ENCODE measurements around the gene SMYD1.

The SMYD1 gene

DNA sequence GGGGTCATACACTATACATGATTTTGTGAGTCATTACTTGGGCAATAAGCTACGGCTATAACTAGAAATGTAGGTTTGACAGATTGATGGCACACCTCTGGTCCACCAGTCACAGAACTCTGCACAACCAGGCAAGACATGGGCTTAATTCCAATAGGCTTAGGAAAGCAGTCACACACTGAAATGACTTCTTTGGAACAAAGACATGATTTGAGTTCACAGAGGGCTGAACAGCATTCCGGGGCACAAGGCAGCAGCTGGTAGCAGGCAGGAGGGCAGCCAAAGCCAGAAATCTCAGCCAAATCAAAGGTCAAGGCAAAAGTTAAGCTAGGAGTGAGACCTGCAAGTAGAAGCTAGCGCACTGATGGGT, 32.8 kb downstream of the SMYD1 start (continued):
- TF ChIP-seq PPARA (CRISPR knock-in tag; IDR thresholded peaks at IDR 0.05; ENCODE audit: borderline replicate concordance) (no peak), ZNF8 (CRISPR knock-in tag; IDR thresholded peaks at IDR 0.05) (no peak), CSDC2 (CRISPR knock-in tag; IDR thresholded peaks at IDR 0.05) (no peak), OSR1 (CRISPR knock-in tag; IDR thresholded peaks at IDR 0.05) (no peak), ZNF565 (CRISPR knock-in tag; conservative IDR thresholded peaks at IDR 0.05; ENCODE audit: low read depth) (no peak), SNAI2 (CRISPR knock-in tag; IDR thresholded peaks at IDR 0.05) (no peak)

DNA sequence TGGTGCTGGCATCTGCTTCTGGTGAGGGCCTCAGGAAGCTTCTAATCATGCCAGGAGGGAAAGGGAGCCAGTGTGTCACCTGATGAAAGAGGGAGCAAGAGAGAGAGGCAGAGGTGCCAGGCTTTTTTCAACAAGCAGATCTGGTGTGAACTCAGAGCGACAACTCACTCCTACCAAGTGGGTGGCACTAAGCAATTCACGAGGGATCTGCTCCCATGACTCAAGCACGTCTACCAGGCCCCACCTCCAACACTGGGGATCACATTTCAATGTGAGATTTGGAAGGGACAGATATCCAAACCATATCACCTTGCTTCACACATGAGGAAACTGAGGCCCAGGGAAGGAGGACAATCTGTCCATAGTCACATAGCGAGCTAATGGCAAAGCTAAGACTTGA, 41.2 kb downstream of the SMYD1 start:
- no peak for ATAC-seq
- TF ChIP-seq PPARA (CRISPR knock-in tag; IDR thresholded peaks at IDR 0.05; ENCODE audit: borderline replicate concordance) (no peak), ISL1 (CRISPR knock-in tag; IDR thresholded peaks at IDR 0.05) (no peak), ZC3H10 (CRISPR knock-in tag; IDR thresholded peaks at IDR 0.05) (no peak), ZNF565 (CRISPR knock-in tag; conservative IDR thresholded peaks at IDR 0.05; ENCODE audit: low read depth) (no peak), ZFP30 (CRISPR knock-in tag; IDR thresholded peaks at IDR 0.05) (no peak), ZNF70 (CRISPR knock-in tag; IDR thresholded peaks at IDR 0.05) (no peak), ZNF8 (CRISPR knock-in tag; IDR thresholded peaks at IDR 0.05) (no peak), TOX (CRISPR knock-in tag; IDR thresholded peaks at IDR 0.05; ENCODE audit: borderline replicate concordance) (no peak), TCF4 (CRISPR knock-in tag; IDR thresholded peaks at IDR 0.05; ENCODE audit: borderline replicate concordance) (no peak), ZFP3 (CRISPR knock-in tag; IDR thresholded peaks at IDR 0.05) (no peak), GLIS3 (CRISPR knock-in tag; IDR thresholded peaks at IDR 0.05) (no peak)
- TF ChIP-seq, protein P1, sequence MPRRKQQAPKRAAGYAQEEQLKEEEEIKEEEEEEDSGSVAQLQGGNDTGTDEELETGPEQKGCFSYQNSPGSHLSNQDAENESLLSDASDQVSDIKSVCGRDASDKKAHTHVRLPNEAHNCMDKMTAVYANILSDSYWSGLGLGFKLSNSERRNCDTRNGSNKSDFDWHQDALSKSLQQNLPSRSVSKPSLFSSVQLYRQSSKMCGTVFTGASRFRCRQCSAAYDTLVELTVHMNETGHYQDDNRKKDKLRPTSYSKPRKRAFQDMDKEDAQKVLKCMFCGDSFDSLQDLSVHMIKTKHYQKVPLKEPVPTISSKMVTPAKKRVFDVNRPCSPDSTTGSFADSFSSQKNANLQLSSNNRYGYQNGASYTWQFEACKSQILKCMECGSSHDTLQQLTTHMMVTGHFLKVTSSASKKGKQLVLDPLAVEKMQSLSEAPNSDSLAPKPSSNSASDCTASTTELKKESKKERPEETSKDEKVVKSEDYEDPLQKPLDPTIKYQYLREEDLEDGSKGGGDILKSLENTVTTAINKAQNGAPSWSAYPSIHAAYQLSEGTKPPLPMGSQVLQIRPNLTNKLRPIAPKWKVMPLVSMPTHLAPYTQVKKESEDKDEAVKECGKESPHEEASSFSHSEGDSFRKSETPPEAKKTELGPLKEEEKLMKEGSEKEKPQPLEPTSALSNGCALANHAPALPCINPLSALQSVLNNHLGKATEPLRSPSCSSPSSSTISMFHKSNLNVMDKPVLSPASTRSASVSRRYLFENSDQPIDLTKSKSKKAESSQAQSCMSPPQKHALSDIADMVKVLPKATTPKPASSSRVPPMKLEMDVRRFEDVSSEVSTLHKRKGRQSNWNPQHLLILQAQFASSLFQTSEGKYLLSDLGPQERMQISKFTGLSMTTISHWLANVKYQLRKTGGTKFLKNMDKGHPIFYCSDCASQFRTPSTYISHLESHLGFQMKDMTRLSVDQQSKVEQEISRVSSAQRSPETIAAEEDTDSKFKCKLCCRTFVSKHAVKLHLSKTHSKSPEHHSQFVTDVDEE (CRISPR knock-in tag; IDR thresholded peaks at IDR 0.05) = no peak
- TF ChIP-seq, protein P2, sequence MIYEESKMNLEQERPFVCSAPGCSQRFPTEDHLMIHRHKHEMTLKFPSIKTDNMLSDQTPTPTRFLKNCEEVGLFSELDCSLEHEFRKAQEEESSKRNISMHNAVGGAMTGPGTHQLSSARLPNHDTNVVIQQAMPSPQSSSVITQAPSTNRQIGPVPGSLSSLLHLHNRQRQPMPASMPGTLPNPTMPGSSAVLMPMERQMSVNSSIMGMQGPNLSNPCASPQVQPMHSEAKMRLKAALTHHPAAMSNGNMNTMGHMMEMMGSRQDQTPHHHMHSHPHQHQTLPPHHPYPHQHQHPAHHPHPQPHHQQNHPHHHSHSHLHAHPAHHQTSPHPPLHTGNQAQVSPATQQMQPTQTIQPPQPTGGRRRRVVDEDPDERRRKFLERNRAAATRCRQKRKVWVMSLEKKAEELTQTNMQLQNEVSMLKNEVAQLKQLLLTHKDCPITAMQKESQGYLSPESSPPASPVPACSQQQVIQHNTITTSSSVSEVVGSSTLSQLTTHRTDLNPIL (CRISPR knock-in tag; IDR thresholded peaks at IDR 0.05; ENCODE audit: low read depth) = no peak
- TF ChIP-seq, protein P3, sequence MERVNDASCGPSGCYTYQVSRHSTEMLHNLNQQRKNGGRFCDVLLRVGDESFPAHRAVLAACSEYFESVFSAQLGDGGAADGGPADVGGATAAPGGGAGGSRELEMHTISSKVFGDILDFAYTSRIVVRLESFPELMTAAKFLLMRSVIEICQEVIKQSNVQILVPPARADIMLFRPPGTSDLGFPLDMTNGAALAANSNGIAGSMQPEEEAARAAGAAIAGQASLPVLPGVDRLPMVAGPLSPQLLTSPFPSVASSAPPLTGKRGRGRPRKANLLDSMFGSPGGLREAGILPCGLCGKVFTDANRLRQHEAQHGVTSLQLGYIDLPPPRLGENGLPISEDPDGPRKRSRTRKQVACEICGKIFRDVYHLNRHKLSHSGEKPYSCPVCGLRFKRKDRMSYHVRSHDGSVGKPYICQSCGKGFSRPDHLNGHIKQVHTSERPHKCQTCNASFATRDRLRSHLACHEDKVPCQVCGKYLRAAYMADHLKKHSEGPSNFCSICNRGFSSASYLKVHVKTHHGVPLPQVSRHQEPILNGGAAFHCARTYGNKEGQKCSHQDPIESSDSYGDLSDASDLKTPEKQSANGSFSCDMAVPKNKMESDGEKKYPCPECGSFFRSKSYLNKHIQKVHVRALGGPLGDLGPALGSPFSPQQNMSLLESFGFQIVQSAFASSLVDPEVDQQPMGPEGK (CRISPR knock-in tag; IDR thresholded peaks at IDR 0.05; ENCODE audit: borderline replicate concordance) = no peak
- TF ChIP-seq, protein P4, sequence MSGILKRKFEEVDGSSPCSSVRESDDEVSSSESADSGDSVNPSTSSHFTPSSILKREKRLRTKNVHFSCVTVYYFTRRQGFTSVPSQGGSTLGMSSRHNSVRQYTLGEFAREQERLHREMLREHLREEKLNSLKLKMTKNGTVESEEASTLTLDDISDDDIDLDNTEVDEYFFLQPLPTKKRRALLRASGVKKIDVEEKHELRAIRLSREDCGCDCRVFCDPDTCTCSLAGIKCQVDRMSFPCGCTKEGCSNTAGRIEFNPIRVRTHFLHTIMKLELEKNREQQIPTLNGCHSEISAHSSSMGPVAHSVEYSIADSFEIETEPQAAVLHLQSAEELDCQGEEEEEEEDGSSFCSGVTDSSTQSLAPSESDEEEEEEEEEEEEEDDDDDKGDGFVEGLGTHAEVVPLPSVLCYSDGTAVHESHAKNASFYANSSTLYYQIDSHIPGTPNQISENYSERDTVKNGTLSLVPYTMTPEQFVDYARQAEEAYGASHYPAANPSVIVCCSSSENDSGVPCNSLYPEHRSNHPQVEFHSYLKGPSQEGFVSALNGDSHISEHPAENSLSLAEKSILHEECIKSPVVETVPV (CRISPR knock-in tag; IDR thresholded peaks at IDR 0.05) = no peak
- TF ChIP-seq, protein P5, sequence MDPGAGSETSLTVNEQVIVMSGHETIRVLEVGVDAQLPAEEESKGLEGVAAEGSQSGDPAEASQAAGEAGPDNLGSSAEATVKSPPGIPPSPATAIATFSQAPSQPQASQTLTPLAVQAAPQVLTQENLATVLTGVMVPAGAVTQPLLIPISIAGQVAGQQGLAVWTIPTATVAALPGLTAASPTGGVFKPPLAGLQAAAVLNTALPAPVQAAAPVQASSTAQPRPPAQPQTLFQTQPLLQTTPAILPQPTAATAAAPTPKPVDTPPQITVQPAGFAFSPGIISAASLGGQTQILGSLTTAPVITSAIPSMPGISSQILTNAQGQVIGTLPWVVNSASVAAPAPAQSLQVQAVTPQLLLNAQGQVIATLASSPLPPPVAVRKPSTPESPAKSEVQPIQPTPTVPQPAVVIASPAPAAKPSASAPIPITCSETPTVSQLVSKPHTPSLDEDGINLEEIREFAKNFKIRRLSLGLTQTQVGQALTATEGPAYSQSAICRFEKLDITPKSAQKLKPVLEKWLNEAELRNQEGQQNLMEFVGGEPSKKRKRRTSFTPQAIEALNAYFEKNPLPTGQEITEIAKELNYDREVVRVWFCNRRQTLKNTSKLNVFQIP (CRISPR knock-in tag; IDR thresholded peaks at IDR 0.05; ENCODE audit: borderline replicate concordance, low read depth) = no peak

DNA sequence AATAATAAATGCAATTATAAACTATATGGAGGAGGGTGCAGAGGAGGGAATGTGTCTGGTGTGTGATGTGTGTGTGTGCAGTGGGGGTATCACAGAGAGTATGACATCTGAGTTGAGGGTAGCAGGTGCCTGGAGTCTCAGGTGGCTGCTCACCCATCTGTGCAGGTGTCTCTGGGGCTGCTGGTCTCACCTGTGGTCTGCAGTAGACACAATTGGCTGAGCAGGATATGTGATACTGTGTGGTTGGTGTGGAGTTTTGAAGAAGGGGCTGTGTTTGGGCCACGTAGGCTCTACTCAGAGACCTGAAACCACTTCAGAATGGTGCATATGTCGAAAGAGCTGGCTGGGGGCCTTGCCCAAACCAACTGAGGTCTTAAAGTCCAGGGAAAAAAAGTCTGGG, 43.2 kb downstream of the SMYD1 start:
- no peak for ATAC-seq
- no peak for TF ChIP-seq ZNF565 (CRISPR knock-in tag; conservative IDR thresholded peaks at IDR 0.05; ENCODE audit: low read depth)
- no peak for TF ChIP-seq BACH2 (CRISPR knock-in tag; IDR thresholded peaks at IDR 0.05; ENCODE audit: borderline replicate concordance)
- TF ChIP-seq, protein P1 (CRISPR knock-in tag; IDR thresholded peaks at IDR 0.05) = no peak
- TF ChIP-seq, protein P2 (CRISPR knock-in tag; IDR thresholded peaks at IDR 0.05; ENCODE audit: low read depth) = no peak
- no peak for TF ChIP-seq ZFP3 (CRISPR knock-in tag; IDR thresholded peaks at IDR 0.05)
- TF ChIP-seq RARB (CRISPR knock-in tag; IDR thresholded peaks at IDR 0.05) = no peak
- TF ChIP-seq, protein P3 (CRISPR knock-in tag; IDR thresholded peaks at IDR 0.05; ENCODE audit: borderline replicate concordance) = no peak
- TF ChIP-seq ZNF8 (CRISPR knock-in tag; IDR thresholded peaks at IDR 0.05) = no peak
- no peak for TF ChIP-seq ZNF70 (CRISPR knock-in tag; IDR thresholded peaks at IDR 0.05)
- TF ChIP-seq ESRRG (CRISPR knock-in tag; IDR thresholded peaks at IDR 0.05) = no peak

All from SK-N-SH treated with all-trans-retinoic acid at 6 μM for 48 hours (cell line).